GM12864 (cell line): ENCODE data around the gene PTK6.
A peak's percentile ranks its signal among the peaks of the same experiment; 100 is the strongest.

ENCODE experiments used
- DNase-seq: peaks from one replicate; pipeline ENCODE4 v3.0.0-alpha.2; 2011; ENCODE audit warnings: low read depth
- H3K4me3 ChIP-seq: 2 replicates; pipeline ENCODE4 v1.5.1; 2011; ENCODE audit warnings: mild to moderate bottlenecking, low read depth, low read length, control low read depth
- CTCF ChIP-seq: IDR thresholded peaks from 2 replicates; pipeline ENCODE4 v1.5.1; 2011; ENCODE audit warnings: low read depth, mild to moderate bottlenecking, moderate library complexity, low read length, control low read depth, inconsistent platforms; ENCODE audit errors: missing control alignments

PTK6 gene

GRCh38 chr20:63497946-63498935 is 38.9 kb downstream of the PTK6 start:
- TF ChIP-seq CTCF, result no peak
- no peak for DNase-seq
- no peak overlapping the region for H3K4me3 ChIP-seq

DNA sequence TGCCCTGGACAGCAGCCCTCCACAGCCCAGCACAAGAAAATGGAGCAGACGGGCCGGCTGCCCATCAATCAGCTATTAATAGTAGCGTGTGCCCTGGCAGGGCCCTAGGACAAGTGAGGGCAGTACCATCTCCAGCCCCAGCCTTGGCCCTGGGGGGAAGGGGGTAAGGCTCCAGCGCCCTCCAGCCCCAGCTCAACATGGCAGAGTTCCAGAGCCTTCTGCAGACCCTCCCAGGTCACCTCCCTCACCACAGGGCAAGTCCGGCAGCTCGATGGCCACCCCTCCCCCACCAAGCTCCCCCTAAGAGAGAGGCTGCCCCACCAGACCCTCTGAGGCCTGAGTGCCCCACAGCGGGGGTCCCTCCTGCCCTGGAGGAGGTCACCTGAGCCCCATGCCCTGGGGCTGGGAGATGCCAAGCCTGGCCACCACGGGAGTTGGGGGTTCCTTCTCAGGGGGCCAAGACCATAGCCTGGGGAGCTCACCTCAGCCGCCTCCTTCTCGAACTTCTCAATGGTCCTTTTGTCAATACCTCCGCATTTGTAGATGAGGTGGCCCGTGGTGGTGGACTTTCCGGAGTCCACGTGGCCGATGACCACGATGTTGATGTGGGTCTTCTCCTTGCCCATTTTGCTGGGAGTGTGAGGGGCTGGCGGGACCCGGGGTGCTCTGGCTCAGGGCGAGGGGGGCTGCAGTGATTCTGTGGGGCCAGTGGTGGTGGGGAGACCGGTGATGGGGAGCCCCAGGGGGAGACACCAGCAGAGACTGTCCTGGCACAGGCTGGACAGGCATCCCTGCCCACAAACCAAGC is 39.8 kb downstream of the PTK6 start:
- DNase-seq, result no peak
- no peak for TF ChIP-seq CTCF
- no peak overlapping the region for H3K4me3 ChIP-seq

DNA sequence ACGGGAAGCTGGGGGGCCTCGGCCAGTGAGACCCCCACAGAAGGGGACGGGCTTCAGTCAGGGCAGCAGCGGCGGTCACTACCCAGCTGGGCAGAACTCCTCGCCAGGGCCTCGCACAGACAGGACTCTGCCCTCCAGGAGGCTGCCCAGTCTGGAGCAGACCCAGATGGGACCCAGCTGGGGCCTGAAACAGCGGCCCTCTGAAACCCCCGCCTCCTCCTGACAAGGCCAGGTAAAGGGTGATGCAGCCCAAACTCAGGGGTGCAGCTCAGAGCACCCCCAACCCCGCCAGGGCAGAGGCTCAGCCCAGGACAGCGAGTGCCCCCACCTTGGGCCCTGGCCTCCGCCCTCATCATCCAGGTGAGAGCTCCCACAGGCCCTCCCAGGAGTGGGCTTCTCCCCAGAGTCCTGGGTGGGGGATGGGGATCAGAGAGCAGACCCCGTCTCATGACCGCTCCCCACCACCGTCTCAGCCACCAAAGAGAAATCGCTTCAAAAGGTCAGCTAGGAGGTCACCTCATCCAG is 40.5 kb downstream of the PTK6 start:
- no peak for DNase-seq
- TF ChIP-seq CTCF, result no peak
- H3K4me3 ChIP-seq, result no peak overlapping the region

DNA sequence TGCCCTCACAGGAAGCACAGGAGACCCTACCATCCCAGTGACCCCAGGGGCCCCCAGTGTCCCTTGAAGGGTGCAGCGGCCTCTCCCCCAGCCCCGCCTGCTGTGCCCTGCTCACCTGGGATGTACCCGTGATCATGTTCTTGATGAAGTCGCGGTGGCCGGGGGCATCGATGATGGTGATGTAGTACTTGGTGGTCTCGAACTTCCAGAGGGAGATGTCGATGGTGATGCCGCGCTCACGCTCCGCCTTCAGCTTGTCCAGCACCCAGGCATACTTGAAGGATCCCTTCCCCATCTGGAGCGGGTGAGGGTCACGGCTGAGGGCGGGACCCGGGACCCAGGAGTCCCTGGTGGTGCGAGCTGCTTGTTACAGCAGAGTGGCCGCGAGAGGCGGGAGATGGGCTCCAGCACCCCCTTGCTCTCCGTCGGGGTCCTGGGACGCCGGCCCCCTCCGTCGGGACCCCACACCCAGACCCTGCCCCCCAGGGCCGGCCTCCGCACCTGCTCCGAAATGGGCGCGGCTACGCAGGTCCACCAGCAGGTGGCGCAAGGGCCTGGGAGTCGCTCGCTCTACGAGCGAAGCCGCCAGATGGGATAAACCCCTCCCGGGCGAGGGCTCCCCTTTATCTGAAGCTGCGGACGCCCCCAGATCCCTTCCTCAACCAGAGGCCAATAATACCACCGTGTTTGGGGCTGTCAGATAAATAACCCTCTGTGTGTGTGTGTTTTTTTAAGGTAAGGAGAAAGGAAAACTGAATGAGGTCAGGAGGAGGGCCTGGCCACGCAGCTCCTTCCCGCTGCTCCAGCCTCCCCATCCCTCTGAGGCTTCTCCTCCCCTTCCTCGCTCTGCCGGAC is 41.2 kb downstream of the PTK6 start:
- H3K4me3 ChIP-seq, result no peak overlapping the region
- TF ChIP-seq CTCF, result peak; percentile 89
- DNase-seq, result no peak

- no peak for TF ChIP-seq CTCF
Observed at GRCh38 chr20:63495167-63495720, 41.9 kb downstream of the PTK6 start.

GRCh38 chr20:63494420-63495166 is 42.6 kb downstream of the PTK6 start:
- no peak overlapping the region for H3K4me3 ChIP-seq
- no peak for TF ChIP-seq CTCF
- DNase-seq, result no peak

More at GRCh38 chr20:63495167-63495720, 41.9 kb downstream of the PTK6 start:
- H3K4me3 ChIP-seq, result no peak overlapping the region
- DNase-seq, result no peak
